NCI-H146 treated with DMSO at 0.1 percent for 48 hours (cell line): ENCODE data around the gene ADAMTS3.

Experiments used
- DNase-seq: peaks from one replicate; lab custom pipeline; 2025; ENCODE audit not compliant: unreplicated experiment; lab: John Stamatoyannopoulos, UW

The ADAMTS3 gene

DNA sequence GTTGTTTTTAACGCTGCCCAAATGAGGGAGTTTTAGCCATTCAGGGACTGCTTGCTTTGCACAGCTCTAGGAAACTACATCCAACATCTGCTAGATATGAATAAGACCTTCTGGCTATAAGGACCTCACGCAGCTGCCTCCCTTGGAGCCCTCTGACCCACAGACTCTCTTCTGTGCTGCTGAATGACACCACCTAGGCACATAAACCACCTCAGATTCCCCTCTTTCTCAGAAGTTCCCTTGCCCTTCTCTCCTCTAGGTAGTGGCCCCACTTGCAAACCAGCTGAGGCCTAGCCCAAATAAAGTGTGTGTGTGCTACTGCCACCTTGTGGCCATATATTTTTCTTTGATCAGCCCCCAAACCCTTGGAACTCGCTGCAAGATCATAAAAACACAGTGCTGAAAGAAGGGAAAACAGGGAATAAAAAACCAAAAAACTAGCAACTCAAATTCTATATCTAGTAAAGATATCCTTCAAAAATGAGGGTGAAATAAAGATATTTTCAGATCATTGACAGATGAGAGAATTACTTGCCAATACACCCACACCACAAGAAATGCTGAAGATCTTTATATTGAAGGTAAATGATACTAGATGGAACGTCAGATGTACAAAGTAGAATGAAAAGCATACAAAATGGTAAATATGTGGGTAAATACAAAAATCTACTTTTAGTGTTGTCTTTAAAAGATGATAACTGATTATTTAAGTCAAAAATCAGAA is 265.9 kb downstream of the ADAMTS3 start:
- DNase-seq = no peak

DNA sequence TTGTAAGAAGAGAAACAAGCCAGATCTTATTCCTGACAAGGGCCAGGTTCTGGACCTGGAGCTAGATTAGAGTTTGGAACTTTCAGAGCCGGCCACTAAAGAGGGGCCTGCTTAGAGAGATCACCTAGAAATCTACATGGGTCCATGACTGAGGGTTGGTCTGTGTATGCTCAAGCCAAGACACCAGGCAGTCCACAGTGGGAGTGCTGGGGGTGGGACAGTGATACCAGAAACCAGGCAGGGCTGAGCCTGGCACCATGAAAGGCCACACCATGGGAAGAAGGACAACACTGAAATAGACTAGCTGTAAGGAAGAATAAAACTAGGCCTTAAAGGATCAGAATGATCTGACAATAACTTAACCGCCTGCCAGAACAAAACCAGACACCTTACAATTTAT is 267.3 kb downstream of the ADAMTS3 start:
- DNase-seq = no peak

DNA sequence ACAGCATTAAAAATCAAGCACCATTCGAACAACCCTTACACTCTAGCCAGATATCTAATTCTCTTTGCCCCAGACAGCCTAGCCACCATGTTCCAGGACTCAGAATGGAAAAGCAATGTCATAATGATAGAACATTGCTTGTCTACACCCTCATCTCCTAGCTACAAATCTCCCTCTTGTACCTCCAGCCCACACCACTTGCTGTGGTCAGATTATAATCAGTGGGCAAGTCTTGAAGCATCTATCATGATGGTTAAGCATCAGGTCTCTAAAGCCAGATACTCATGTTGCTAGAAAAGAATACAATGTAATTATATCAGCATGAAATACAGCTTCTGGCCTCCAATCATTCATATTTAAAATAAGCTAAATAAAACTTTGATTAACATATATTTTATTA is 268.9 kb downstream of the ADAMTS3 start:
- no peak for DNase-seq

DNA sequence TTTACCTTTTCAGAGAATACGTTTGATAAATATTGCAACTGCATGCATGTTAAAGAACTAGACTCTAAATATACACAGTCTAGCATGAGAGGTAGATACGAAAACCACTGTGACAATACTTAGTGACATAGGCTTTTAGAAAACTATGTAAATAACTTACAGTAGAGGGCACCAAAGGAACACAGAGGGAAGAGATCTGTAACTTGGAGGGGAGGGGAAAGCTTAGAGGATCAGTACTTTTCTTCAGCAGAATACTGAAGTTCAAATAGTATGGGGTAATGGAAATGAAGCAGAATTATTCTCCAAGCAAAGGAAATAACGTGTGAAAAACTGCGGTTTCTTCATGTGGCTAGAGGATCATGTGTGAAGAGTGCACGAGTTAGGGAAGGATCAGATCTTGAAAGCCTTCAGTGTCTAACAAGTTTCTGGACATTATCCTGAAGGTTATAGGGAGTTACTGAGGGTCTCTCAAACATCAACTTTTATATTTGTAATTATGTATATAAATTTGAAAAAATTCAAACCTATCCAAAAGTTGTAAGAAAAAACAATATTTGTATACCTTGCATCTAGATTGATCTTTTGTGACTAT is 273.0 kb downstream of the ADAMTS3 start:
- peak; percentile 21 for DNase-seq

DNA sequence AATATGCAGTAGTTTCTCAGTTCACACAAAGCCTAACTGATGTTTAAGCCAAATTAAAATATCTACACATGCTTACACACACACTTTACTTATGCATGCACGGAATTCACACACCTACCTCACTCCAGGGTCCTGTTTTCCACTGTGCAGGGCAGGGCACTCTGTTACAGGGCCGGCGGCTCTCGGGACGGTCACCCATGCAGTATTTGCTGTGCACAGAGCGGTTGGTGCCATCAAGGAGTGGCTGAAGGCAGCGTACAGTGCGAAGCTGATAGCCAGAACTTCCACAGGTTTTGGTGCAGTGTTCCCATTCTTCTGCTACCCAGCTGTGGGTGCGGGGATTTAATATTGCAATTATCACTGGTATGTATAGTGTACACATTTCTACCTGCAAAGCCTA is 278.3 kb downstream of the ADAMTS3 start:
- DNase-seq = no peak

DNA sequence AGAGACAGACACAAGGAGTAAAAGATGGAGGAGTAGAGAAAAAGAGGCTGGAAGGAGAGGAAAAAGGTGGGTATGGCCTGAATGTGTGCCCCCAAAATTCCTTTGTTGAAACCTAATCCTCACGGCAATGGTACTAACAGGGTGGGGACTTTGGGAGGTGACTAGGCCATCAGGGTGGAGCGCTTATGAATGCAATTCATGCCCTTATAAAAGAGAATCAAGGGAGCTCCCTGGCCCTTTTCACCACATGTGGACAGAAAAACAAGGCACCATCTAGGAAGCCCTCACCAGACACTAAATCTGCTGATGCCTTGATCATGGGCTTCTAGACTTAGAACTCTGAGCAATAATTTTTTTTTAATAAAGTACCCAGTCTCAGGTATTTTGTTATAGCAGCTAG is 282.1 kb downstream of the ADAMTS3 start:
- DNase-seq = no peak

DNA sequence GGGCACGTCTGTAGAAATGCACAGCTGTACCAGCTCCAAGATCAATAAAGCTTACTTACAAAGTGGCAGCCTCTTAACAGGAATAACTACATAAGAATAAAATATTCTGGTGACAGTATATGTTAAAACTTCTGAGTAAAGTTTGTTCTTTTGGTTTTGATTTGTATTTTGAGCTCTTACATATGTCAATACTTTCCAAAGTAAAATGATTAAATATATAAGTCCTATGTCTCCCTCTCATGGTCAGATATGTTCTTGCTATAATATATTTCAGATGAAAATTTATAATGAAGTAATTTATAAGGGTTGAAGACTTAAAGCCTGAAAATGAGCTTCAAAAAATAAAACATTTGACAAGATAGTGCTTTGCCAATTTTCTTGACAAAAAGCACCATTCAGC is 282.8 kb downstream of the ADAMTS3 start:
- no peak for DNase-seq

DNA sequence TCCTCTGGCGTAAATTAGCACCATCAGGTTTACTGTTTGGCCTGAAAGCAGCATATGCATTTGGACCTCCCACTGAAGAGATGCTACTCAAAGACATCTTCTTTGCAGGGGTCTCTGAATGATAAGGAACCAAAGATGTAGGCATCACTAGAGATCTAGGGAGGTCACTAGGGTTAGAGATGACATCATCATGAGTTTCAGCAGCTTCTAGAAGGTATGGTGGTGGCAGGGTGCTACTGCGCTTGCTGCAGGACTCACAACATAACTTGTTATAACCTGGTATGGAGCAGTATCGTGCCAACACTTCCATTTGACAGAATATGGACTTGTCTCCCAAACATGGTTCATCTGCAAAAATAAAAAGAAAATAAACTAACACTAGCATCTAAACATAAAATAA is 285.7 kb downstream of the ADAMTS3 start:
- DNase-seq = no peak

DNA sequence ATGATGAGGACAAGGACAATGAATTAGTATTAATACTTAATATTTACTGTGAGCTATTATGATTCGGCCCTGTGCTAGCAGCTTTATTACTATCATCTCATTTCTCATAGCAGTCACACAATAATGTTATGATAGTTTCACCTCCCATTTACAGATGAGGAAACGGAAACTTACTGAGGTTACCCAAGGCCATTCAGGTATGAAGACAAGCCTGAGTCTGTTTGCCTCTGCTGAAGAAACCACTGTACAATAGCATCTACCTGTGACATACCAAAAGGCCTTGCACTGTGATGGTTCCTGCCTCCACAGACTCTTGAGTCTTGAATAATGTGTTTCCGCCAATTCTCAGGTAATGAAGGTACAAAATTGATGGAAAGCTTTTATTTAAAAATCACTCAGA is 288.8 kb downstream of the ADAMTS3 start:
- no peak for DNase-seq

DNA sequence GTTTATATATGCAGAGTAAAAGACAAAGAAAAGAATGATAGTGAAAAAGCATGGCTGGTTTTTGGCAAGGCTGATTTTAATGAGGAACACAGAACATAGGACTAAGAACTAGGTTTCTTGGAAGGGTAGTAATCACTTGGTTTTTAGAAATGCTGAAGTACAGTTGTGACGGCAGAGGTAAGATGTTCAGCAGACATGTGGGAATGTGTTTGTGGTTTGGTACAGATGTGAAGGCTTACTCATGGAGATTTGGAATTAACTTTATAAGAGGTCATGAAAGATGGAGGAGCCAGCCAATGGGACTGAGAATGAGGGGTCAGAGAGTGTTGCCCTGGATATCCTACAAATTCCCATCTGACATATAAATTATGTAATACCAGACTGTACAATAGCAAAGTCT is 293.6 kb downstream of the ADAMTS3 start:
- DNase-seq = no peak

DNA sequence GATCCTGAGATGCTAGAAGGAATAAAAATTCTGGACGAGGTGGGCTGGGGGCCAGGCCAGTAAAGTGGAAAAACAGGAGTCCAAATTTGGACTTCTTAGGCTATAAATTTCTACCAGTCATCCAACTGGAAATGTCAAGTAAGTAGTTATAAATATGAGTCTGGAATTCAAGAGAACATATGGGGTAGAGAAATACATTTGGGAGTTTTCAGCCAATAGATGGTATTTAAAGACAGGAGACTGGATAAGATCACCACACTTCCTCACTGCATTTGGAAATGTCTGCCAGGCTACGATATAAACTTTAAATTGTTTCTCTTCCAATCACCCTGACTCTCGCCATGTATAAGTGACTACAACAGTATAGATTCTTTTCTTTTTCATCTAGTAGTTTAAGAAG is 294.8 kb downstream of the ADAMTS3 start:
- DNase-seq = no peak

DNA sequence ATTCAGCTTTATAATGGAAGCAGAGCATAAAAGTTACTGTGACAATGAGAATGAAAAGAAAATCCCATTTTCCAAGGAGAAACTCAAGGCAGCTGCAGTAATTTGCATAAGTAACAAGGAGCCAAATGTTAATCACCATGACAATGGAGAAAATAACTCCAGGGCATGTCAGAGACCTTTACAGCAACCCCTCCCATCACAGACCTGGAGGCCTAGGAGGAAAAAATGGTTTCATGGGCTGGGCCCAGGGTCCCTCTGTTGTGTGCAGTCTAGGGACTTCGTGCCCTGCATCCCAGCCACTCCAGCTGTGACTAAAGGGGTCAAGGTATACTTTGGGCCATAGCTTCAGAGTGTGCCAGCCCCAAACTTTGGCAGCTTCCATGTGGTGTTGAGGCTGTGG is 313.8 kb downstream of the ADAMTS3 start:
- no peak for DNase-seq

DNA sequence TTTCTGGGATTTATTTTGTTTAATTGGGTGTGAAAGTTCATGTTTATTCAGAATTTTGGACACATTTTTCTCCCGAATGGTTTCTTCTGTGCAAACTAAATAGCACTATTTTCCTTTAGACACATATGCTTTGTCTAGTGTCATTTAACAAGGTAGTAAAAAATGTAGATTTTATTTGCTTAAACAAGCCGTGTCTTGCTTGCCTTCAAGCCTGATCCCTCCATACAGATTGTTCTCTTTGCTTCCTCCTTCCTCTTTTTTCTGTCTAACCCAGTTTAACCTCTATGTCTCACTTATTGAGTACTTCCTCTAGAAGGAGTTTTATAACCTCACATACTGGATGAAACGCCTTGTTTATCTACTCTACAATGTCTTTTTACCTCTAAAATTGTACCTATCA is 325.4 kb downstream of the ADAMTS3 start:
- DNase-seq = no peak

DNA sequence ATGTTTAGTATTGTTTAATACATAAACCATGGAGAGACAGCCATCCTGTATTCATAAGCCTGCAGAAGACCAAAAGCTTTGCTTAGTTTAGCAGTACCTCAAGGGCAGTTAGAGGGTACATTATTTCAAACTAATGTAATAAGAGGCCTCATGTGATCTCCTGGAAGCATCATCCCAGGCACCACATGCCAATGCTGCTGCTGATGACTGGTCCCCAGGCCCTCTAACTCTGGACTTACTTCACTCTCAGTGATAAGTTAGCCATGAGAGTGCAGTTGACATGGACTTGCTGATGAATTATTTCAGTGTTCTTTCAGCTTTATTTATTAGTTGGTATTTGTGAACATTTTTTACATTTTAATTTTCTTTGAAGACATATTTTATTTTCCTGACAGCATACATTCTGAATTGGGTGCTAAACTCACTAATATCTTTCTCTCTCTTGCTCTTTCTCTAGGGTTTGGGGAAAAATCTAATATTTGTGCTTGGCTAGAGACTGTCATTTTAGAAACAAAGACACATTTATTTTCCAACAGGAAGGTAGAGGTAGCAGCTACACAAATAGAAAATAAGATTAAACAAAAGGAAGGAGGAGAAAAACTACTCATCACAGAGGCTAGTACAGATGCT is 329.4 kb downstream of the ADAMTS3 start:
- no peak for DNase-seq
